Activated B cell treated with CpG ODN at 0.5 μM for 24 hours (primary cell): ENCODE measurements around the gene GPR155. TPM values are rescaled to one million over a fixed set of nuclear protein-coding genes. Genes with fewer than 3 reads are reported as not detected.

ENCODE experiments used
- ATAC-seq: fragments of 200-7000 bp; cut with Tn5 transposase; one replicate; pipeline ENCODE4 v1.10.0; 2021; ENCODE audit warnings: low read depth, mild to moderate bottlenecking, moderate library complexity
- CTCF ChIA-PET: fragments of 350-600 bp; sonication (Branson Sonifier 250); formaldehyde crosslinking; loops from one replicate; lab custom pipeline; 2021; ENCODE audit warnings: antibody characterized with exemption; lab: Charles Lee
- POLR2A ChIA-PET: fragments of 350-600 bp; sonication (Branson Sonifier 250); formaldehyde crosslinking; loops from one replicate; lab custom pipeline; 2021; ENCODE audit warnings: antibody characterized with exemption; lab: Charles Lee
- DNase-seq: peaks from one replicate; pipeline ENCODE4 v3.0.0; 2022
- H3K27ac Mint-ChIP-seq: one replicate; pipeline ENCODE4 v1.8.0; 2020; ENCODE audit warnings: mixed read lengths
- H3K27me3 Mint-ChIP-seq: one replicate; pipeline ENCODE4 v1.8.0; 2021; ENCODE audit warnings: mixed read lengths
- H3K36me3 Mint-ChIP-seq: one replicate; pipeline ENCODE4 v1.8.0; 2021; ENCODE audit warnings: low read depth, mixed read lengths
- H3K4me1 Mint-ChIP-seq: one replicate; pipeline ENCODE4 v1.8.0; 2021; ENCODE audit warnings: mixed read lengths
- H3K4me3 Mint-ChIP-seq: one replicate; pipeline ENCODE4 v1.8.0; 2020; ENCODE audit warnings: mild to moderate bottlenecking, mixed read lengths
- H3K9me3 Mint-ChIP-seq: one replicate; pipeline ENCODE4 v1.8.0; 2020; ENCODE audit warnings: mixed read lengths
- CTCF ChIP-seq: fragments of 200-600 bp; IDR thresholded peaks from one replicate; pipeline ENCODE4 v1.8.0; 2022; ENCODE audit warnings: antibody characterized with exemption, mild to moderate bottlenecking
- intact Hi-C: fragments of 100-400 bp; cut with micrococcal nuclease; formaldehyde crosslinking; loops from one replicate; pipeline ENCODE4 v1.15.1; 2024
- total RNA-seq: library from RNA; stranded (reverse); gene quantifications from 2 replicates; pipeline ENCODE4 v1.2.3, GENCODE V29; 2022

Gene GPR155
- total RNA-seq, 1 donor from 2014 or later = 2.8 TPM

GRCh38 chr2:174477759-174478158 is 9.1 kb downstream of the GPR155 start:
- intact Hi-C loops = no loop called here
- Mint-ChIP-seq H3K9me3 (no peaks in the 10 kb centered on the region), H3K27ac (no peak overlapping the region), H3K36me3 (no peaks in the 10 kb centered on the region), H3K4me3 (no peak overlapping the region), H3K4me1 (no peaks in the 10 kb centered on the region), H3K27me3 (no peaks in the 10 kb centered on the region)
- no peak for ATAC-seq
- TF ChIP-seq CTCF = no peak
- DNase-seq = no peak
- ChIA-PET POLR2A (no interaction called here), CTCF (interaction anchor here (1.1 kb wide), 1 partner anchor 15 kb away, joined by 3 read pairs; no protein-coding TSS in a partner anchor)

GRCh38 chr2:174473796-174474195 is 13.0 kb downstream of the GPR155 start:
- intact Hi-C loops = no loop called here
- Mint-ChIP-seq H3K27me3 (no peaks in the 10 kb centered on the region), H3K36me3 (no peaks in the 10 kb centered on the region), H3K9me3 (no peaks in the 10 kb centered on the region), H3K4me1 (no peaks in the 10 kb centered on the region), H3K27ac (no peak overlapping the region), H3K4me3 (no peak overlapping the region)
- no peak for ATAC-seq
- CTCF ChIA-PET = no interaction called here
- TF ChIP-seq CTCF = no peak
- POLR2A ChIA-PET = interaction anchor here (0.5 kb wide), 1 partner anchor 19 kb away, joined by 3 read pairs; no protein-coding TSS in a partner anchor
- DNase-seq = no peak

- no peak for TF ChIP-seq CTCF
- POLR2A ChIA-PET = no interaction called here
- CTCF ChIA-PET = interaction anchor here (1.4 kb wide), 1 partner anchor 222 kb away, joined by 4 read pairs; no protein-coding TSS in a partner anchor
- no peak for ATAC-seq
- H3K9me3 Mint-ChIP-seq = no peaks in the 10 kb centered on the region
- intact Hi-C loops = no loop called here
- no peaks in the 10 kb centered on the region for H3K27me3 Mint-ChIP-seq
- H3K36me3 Mint-ChIP-seq = no peaks in the 10 kb centered on the region
- DNase-seq = no peak
- no peak overlapping the region for H3K27ac Mint-ChIP-seq
- H3K4me3 Mint-ChIP-seq = no peak overlapping the region
- no peaks in the 10 kb centered on the region for H3K4me1 Mint-ChIP-seq
Measured at GRCh38 chr2:174465327-174465726, 21.5 kb downstream of the GPR155 start.

GRCh38 chr2:174461221-174461620 is 25.6 kb downstream of the GPR155 start:
- Mint-ChIP-seq H3K4me1 (no peaks in the 10 kb centered on the region), H3K9me3 (no peaks in the 10 kb centered on the region), H3K27me3 (no peaks in the 10 kb centered on the region), H3K4me3 (no peak overlapping the region), H3K27ac (no peak overlapping the region), H3K36me3 (no peaks in the 10 kb centered on the region)
- POLR2A ChIA-PET = no interaction called here
- intact Hi-C loops = loop anchor here (5.0 kb wide), 1 partner anchor 531 kb away; no protein-coding TSS in a partner anchor
- CTCF ChIA-PET = interaction anchor here (0.9 to 5.6 kb wide), 10 partner anchors 41 to 238 kb away, joined by 3 to 158 read pairs (median 24); no protein-coding TSS in a partner anchor
- no peak for TF ChIP-seq CTCF
- DNase-seq (no peak), ATAC-seq (no peak)

- Mint-ChIP-seq H3K36me3 (no peaks in the 10 kb centered on the region), H3K4me3 (no peak overlapping the region), H3K9me3 (no peaks in the 10 kb centered on the region), H3K4me1 (peaks cover 10% of the 10 kb centered on the region), H3K27me3 (no peaks in the 10 kb centered on the region), H3K27ac (peak overlapping the region; percentile 30)
- DNase-seq = no peak
- no peak for TF ChIP-seq CTCF
- intact Hi-C loops = no loop called here
- ChIA-PET POLR2A (no interaction called here), CTCF (no interaction called here)
- ATAC-seq = no peak
Measured at GRCh38 chr2:174454566-174454965, 32.3 kb downstream of the GPR155 start.
